ENCODE data around the gene DPYSL3. TPM values are rescaled to one million over a fixed set of nuclear protein-coding genes. Genes with fewer than 3 reads are reported as not detected.

DPYSL3 gene
- polyA plus RNA-seq, 1 donor (not counting 4 experiments of a cell fraction or from before 2014, with no cell fraction given) = 4.8 TPM

GRCh38 chr5:147523069-147523468 is 13.2 kb upstream of the DPYSL3 start:
- Histone ChIP-seq H3K9ac (ENCODE audit: control insufficient read depth, extremely low read depth, insufficient read depth, low read length) (no peak overlapping the region), H4K20me1 (ENCODE audit: control insufficient read depth, extremely low read depth, insufficient read depth, low read length) (no peaks in the 10 kb centered on the region), H3K9me3 (ENCODE audit: control insufficient read depth, low read depth, low read length) (no peaks in the 10 kb centered on the region), H3K4me3 (ENCODE audit: control insufficient read depth in 2 of 3, extremely low read depth in 1 of 3, insufficient read depth in 2 of 3, low read depth in 1 of 3, low read length in 3 of 3) (no peak overlapping the region), H3K36me3 (ENCODE audit: control insufficient read depth in 2 of 2, extremely low read depth in 1 of 2, insufficient read depth in 2 of 2, low read length in 2 of 2) (no peaks in the 10 kb centered on the region), H2AFZ (ENCODE audit: control insufficient read depth, low read length) (no peak overlapping the region), H3K79me2 (ENCODE audit: control insufficient read depth, insufficient read depth, low read length) (no peaks in the 10 kb centered on the region), H3K4me2 (ENCODE audit: control insufficient read depth, extremely low read depth, insufficient read depth, low read depth, low read length) (no peak overlapping the region), H3K27ac (ENCODE audit: control insufficient read depth, insufficient read depth, low read length) (no peak overlapping the region), H3K4me1 (ENCODE audit: control insufficient read depth, extremely low read depth, insufficient read depth, low read length) (no peaks in the 10 kb centered on the region), H3K9me1 (ENCODE audit: control insufficient read depth, extremely low read depth, insufficient read depth, low read length) (no peaks in the 10 kb centered on the region), H3K27me3 (ENCODE audit: control insufficient read depth, extremely low read depth, insufficient read depth, low read length) (no peaks in the 10 kb centered on the region)
- FAIRE-seq = no peak
- DNase-seq (ENCODE audit: low read depth, low spot score) = no peak
- dilution Hi-C loops (cut with MboI; ENCODE audit: extremely low pct_ligation_motif_present, low sequenced_read_pairs) = no loop called here
- TF ChIP-seq CTCF (optimal IDR thresholded peaks at IDR 0.05 in 1 of 3, IDR thresholded peaks at IDR 0.05 in 1 of 3, conservative IDR thresholded peaks at IDR 0.05 in 1 of 3; ENCODE audit: extremely low read depth in 1 of 3, insufficient read depth in 2 of 3, low read length in 3 of 3) = no peak
- TF ChIP-seq EZH2 (IDR thresholded peaks at IDR 0.05; ENCODE audit: low read length) = no peak

- dilution Hi-C loops (cut with MboI; ENCODE audit: extremely low pct_ligation_motif_present, low sequenced_read_pairs) = no loop called here
- H3K4me1 ChIP-seq (ENCODE audit: control insufficient read depth, extremely low read depth, insufficient read depth, low read length) = no peaks in the 10 kb centered on the region
- no peaks in the 10 kb centered on the region for H3K27me3 ChIP-seq (ENCODE audit: control insufficient read depth, extremely low read depth, insufficient read depth, low read length)
- DNase-seq (ENCODE audit: low read depth, low spot score) = no peak
- no peak for FAIRE-seq
- H3K79me2 ChIP-seq (ENCODE audit: control insufficient read depth, insufficient read depth, low read length) = no peaks in the 10 kb centered on the region
- H3K27ac ChIP-seq (ENCODE audit: control insufficient read depth, insufficient read depth, low read length) = no peak overlapping the region
- no peak overlapping the region for H3K9ac ChIP-seq (ENCODE audit: control insufficient read depth, extremely low read depth, insufficient read depth, low read length)
- no peaks in the 10 kb centered on the region for H3K36me3 ChIP-seq (ENCODE audit: control insufficient read depth in 2 of 2, extremely low read depth in 1 of 2, insufficient read depth in 2 of 2, low read length in 2 of 2)
- no peaks in the 10 kb centered on the region for H3K9me1 ChIP-seq (ENCODE audit: control insufficient read depth, extremely low read depth, insufficient read depth, low read length)
- no peak for TF ChIP-seq CTCF (optimal IDR thresholded peaks at IDR 0.05 in 1 of 3, IDR thresholded peaks at IDR 0.05 in 1 of 3, conservative IDR thresholded peaks at IDR 0.05 in 1 of 3; ENCODE audit: extremely low read depth in 1 of 3, insufficient read depth in 2 of 3, low read length in 3 of 3)
- no peak overlapping the region for H2AFZ ChIP-seq (ENCODE audit: control insufficient read depth, low read length)
- no peak overlapping the region for H3K4me2 ChIP-seq (ENCODE audit: control insufficient read depth, extremely low read depth, insufficient read depth, low read depth, low read length)
- H3K9me3 ChIP-seq (ENCODE audit: control insufficient read depth, low read depth, low read length) = no peaks in the 10 kb centered on the region
- H4K20me1 ChIP-seq (ENCODE audit: control insufficient read depth, extremely low read depth, insufficient read depth, low read length) = no peaks in the 10 kb centered on the region
- no peak overlapping the region for H3K4me3 ChIP-seq (ENCODE audit: control insufficient read depth in 2 of 3, extremely low read depth in 1 of 3, insufficient read depth in 2 of 3, low read depth in 1 of 3, low read length in 3 of 3)
Observed at GRCh38 chr5:147522435-147522834, 12.6 kb upstream of the DPYSL3 start.
